DOHH2 (cell line): ENCODE data around the gene THBD.

ENCODE experiments used
- EZH2phosphoT487 ChIP-seq: fragments of 200-600 bp; sonication (generic); IDR thresholded peaks from 2 replicates; pipeline ENCODE4 v1.6.1; 2017; ENCODE audit warnings: borderline replicate concordance, mild to moderate bottlenecking, antibody characterized with exemption, low read length, moderate library complexity, mixed read lengths
- TF ChIP-seq, protein P1 (sequence below): fragments of 200-600 bp; sonication (generic); IDR thresholded peaks from one replicate; pipeline ENCODE4 v1.5.1; 2014; ENCODE audit warnings: antibody characterized with exemption, mild to moderate bottlenecking, low read depth, low read length; ENCODE audit not compliant: poor library complexity, severe bottlenecking

DNA sequence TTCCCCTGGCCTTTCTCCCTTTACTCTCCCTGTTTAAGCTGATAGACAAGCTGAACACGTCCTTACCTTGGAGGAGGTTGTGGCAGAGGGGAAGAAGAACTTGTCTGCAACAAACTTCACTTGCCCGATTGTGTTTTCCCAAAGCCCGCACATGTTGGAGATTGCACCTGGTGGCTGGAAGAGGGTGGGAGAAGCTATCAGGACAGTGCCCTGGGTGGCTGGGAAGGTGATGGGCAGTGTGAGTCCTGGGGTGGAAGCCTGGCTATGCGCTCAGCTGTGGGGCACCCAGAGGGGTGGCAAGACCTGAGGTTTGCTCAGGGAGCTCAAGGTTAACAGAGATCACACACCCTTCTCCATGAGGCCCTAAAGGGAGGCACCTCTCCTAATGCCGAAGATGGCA is 39.4 kb downstream of the THBD start:
- TF ChIP-seq, protein P1, sequence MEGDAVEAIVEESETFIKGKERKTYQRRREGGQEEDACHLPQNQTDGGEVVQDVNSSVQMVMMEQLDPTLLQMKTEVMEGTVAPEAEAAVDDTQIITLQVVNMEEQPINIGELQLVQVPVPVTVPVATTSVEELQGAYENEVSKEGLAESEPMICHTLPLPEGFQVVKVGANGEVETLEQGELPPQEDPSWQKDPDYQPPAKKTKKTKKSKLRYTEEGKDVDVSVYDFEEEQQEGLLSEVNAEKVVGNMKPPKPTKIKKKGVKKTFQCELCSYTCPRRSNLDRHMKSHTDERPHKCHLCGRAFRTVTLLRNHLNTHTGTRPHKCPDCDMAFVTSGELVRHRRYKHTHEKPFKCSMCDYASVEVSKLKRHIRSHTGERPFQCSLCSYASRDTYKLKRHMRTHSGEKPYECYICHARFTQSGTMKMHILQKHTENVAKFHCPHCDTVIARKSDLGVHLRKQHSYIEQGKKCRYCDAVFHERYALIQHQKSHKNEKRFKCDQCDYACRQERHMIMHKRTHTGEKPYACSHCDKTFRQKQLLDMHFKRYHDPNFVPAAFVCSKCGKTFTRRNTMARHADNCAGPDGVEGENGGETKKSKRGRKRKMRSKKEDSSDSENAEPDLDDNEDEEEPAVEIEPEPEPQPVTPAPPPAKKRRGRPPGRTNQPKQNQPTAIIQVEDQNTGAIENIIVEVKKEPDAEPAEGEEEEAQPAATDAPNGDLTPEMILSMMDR = no peak
- TF ChIP-seq EZH2phosphoT487 = no peak
